GM19023 (cell line): ENCODE results near the gene AFMID.
A peak's percentile ranks its signal among the peaks of the same experiment; 100 is the strongest.
"Not testable (repeated sequence)": the region's sequence is repeated elsewhere in the genome, so short reads cannot be mapped to it uniquely, and the experiment has no call there.

Experiments
- ATAC-seq: cut with Tn5 transposase; IDR thresholded peaks from one replicate; pipeline ENCODE4 v1.9.1; 2021; ENCODE audit warnings: mild to moderate bottlenecking, moderate library complexity; ENCODE audit not compliant: unreplicated experiment

Gene AFMID

GRCh38 chr17:78252701-78253635, 65.8 kb downstream of the AFMID start:
- no peak for ATAC-seq

GRCh38 chr17:78253636-78253945, 66.4 kb downstream of the AFMID start:
- not testable (repeated sequence) for ATAC-seq

- ATAC-seq: peak; percentile 39
Measured at GRCh38 chr17:78253946-78254672, 66.9 kb downstream of the AFMID start.

GRCh38 chr17:78255029-78255656, 68.0 kb downstream of the AFMID start:
- no peak for ATAC-seq

GRCh38 chr17:78255953-78256706, 69.0 kb downstream of the AFMID start:
- no peak for ATAC-seq

GRCh38 chr17:78256707-78257591, 69.8 kb downstream of the AFMID start:
- no peak for ATAC-seq
